Brain microvascular endothelial cell (primary cell): ENCODE measurements around the gene FAM53B.

Experiments
- DNase-seq: peaks from one replicate; pipeline ENCODE4 v3.0.0-alpha.2; 2020
- H3K27ac ChIP-seq: fragments of 250-450 bp; sonication (Bioruptor Pico); 2 replicates; pipeline ENCODE4 v1.5.1; 2020; ENCODE audit warnings: mild to moderate bottlenecking, moderate library complexity
- H3K27me3 ChIP-seq: fragments of 250-450 bp; sonication (Bioruptor Pico); replicated peaks from 2 replicates; pipeline ENCODE4 v1.5.1; 2020; ENCODE audit warnings: mild to moderate bottlenecking
- H3K36me3 ChIP-seq: fragments of 250-450 bp; sonication (Bioruptor Pico); replicated peaks from 2 replicates; pipeline ENCODE4 v1.5.1; 2020; ENCODE audit warnings: mild to moderate bottlenecking
- H3K4me3 ChIP-seq: 2 replicates; pipeline ENCODE4 v1.5.1; 2011; ENCODE audit warnings: low read depth, mild to moderate bottlenecking, control low read depth, low read length, moderate library complexity
- in situ Hi-C: cut with HindIII; loops from 2 replicates; pipeline ENCODE4 v1.10.0; 2017; ENCODE audit warnings: low sequenced_read_pairs, low pct_ligation_motif_present
- TF ChIP-seq, protein P1 (sequence below): IDR thresholded peaks from 2 replicates; pipeline ENCODE4 v1.5.1; 2011; ENCODE audit warnings: low read depth, mild to moderate bottlenecking, moderate library complexity, low read length, control low read depth, inconsistent platforms; ENCODE audit errors: missing control alignments

FAM53B gene

DNA sequence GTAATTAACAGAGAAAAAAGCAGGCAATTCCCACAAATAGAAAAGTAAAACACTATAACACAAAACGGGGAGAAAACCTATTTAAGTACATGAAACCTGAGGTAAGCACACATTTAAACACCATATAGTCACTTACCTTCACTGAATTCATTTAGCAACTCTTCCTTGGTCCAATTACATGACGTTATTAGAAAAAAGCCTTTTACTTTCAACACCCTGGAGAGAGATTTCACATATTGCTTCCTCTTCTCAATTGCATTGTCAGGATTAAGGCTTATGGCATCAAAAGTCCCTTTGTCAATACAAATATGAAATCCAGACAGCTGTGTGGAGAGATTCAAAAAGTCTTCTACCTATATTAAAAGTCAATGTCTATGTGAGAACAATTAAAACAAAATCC, 21.1 kb upstream of the FAM53B start:
- Histone ChIP-seq H3K27ac (no peak overlapping the region), H3K27me3 (no peaks in the 10 kb centered on the region), H3K4me3 (no peak overlapping the region), H3K36me3 (peaks cover 8% of the 10 kb centered on the region)
- DNase-seq = no peak
- in situ Hi-C loops = no loop called here
- TF ChIP-seq, protein P1, sequence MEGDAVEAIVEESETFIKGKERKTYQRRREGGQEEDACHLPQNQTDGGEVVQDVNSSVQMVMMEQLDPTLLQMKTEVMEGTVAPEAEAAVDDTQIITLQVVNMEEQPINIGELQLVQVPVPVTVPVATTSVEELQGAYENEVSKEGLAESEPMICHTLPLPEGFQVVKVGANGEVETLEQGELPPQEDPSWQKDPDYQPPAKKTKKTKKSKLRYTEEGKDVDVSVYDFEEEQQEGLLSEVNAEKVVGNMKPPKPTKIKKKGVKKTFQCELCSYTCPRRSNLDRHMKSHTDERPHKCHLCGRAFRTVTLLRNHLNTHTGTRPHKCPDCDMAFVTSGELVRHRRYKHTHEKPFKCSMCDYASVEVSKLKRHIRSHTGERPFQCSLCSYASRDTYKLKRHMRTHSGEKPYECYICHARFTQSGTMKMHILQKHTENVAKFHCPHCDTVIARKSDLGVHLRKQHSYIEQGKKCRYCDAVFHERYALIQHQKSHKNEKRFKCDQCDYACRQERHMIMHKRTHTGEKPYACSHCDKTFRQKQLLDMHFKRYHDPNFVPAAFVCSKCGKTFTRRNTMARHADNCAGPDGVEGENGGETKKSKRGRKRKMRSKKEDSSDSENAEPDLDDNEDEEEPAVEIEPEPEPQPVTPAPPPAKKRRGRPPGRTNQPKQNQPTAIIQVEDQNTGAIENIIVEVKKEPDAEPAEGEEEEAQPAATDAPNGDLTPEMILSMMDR = no peak

DNA sequence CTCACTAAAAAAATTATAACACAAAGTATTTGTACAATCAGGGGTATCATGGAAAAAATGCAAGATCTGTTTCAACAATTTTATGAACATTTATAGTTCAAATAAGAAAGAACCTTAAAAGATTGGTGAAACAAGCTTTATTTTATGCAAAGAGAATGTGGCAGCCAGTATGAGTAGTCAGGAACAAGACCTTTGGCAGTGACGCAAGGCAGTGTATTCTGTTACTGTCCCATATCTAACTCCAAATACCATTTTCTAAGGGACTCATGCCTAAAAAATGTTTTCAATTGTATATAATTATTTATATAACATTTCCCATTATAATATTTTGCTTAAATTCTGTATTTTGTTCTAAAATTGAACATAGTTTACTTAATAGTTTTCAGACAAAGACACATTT, 19.1 kb upstream of the FAM53B start:
- peaks cover 17% of the 10 kb centered on the region for H3K36me3 ChIP-seq
- DNase-seq = peak; percentile 61
- in situ Hi-C loops = no loop called here

DNA sequence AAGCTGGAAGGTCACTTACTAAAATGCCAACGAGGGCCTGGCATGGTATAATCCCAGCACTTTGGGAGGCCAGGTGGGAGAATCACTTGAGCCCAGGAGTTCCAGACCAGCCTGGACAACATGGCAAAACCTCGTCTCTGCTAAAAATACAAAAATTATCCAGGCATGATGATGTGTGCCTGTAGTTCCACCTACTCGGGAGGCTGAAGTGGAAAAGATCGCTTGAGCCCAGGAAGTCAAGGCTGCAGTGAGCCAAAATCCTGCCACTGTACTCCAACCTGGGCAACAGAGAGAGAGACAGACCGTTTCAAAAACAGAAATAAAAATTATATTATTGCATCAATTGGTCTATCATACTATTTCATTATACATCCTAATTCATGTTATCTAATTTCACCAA, 18.1 kb upstream of the FAM53B start:
- Histone ChIP-seq H3K27ac (no peak overlapping the region), H3K27me3 (no peaks in the 10 kb centered on the region), H3K36me3 (peaks cover 17% of the 10 kb centered on the region), H3K4me3 (no peak overlapping the region)
- DNase-seq = no peak
- TF ChIP-seq, protein P1 = no peak
- in situ Hi-C loops = no loop called here

More for the DNA sequence above, 19.1 kb upstream of the FAM53B start:
- H3K27me3 ChIP-seq = no peaks in the 10 kb centered on the region
- H3K27ac ChIP-seq = peak overlapping the region; percentile 44
- TF ChIP-seq, protein P1 = no peak
- no peak overlapping the region for H3K4me3 ChIP-seq

DNA sequence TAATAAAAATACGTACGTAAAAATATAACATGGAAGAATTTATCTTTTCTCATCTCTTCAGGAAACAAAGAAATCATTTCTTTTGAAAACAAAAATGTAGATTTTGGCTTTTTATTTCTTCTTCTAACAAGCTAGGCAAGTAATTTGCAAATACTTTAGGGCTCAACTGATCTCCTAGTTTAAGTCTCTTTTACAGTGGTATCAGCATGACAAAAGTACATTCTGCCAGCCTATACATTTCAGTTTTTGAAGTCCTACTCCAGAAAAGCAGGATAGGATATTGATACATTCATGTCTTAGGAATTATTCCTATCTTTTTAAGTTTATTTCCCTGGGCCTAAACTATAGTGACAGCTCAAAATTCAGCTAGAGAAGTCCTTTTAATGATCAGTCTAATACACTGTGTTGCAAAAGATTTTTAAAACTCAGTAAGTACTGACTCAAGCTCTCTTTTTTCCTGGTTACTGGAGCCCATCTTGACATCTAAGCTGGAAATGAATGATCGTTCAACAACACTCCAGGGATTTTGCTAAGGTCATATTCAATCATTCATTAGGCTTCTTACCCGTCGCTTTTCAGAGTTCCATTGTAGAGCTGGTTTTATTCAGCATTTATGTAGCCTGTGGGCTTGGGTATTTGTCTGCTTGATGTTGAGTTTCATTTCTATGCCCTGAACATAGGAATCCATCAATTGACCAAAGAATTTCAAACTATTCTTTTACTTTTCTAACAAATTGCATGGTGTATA, 12.2 kb upstream of the FAM53B start:
- in situ Hi-C loops = no loop called here
- Histone ChIP-seq H3K27ac (no peak overlapping the region), H3K27me3 (no peaks in the 10 kb centered on the region), H3K4me3 (no peak overlapping the region), H3K36me3 (peaks cover 12% of the 10 kb centered on the region)
- TF ChIP-seq, protein P1 = no peak
- DNase-seq = no peak

DNA sequence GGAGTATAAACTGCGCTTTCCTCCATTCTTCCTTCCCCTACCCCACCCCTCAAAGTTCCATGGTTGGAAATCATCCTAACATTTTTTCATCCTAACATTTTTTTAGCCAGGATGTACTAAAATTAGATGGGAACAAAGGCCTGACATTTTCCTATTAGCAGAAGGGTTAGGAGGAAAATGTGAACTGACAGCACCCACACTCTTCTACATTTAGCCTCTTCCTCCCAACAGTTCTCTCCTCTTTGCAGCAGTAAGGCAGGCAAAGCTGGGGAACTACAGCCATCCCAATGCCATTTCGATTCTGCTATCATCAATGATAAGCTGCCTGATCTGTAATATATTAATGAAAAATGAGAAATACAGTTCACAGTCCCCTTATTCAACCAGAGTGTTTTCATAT, 11.4 kb upstream of the FAM53B start:
- TF ChIP-seq, protein P1 = no peak
- in situ Hi-C loops = no loop called here
- no peak overlapping the region for H3K4me3 ChIP-seq
- H3K27me3 ChIP-seq = no peaks in the 10 kb centered on the region
- H3K27ac ChIP-seq = no peak overlapping the region
- peaks cover 9% of the 10 kb centered on the region for H3K36me3 ChIP-seq
- no peak for DNase-seq

DNA sequence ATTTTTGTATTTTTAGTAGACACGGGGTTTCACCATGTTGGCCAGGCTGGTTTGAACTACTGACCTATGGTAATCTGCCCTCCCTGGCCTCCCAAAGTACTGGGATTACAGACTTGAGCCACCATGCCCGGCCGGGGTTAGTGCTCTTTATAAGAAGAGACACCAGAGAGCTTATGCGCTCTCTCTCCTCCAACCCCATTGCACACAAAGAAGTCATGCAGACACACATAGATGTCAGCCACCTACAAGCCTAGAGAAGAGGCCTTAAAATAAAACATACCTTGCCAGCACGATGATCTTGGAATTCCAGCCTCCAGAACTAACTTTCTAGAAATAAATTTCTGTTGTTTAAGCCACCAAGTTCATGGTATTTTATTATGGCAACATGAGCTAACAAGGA, 10.0 kb upstream of the FAM53B start:
- in situ Hi-C loops = no loop called here
- TF ChIP-seq, protein P1 = no peak
- Histone ChIP-seq H3K27ac (no peak overlapping the region), H3K36me3 (peaks cover 5% of the 10 kb centered on the region), H3K27me3 (no peaks in the 10 kb centered on the region), H3K4me3 (no peak overlapping the region)
- DNase-seq = no peak
